ENCODE results near the gene DNAH9.
"Not testable (repeated sequence)": the region's sequence is repeated elsewhere in the genome, so short reads cannot be mapped to it uniquely, and the experiment has no call there.

DNAH9 gene

GRCh38 chr17:11922638-11923037 lies 324.4 kb downstream of the DNAH9 start:
- no peak for DNase-seq

GRCh38 chr17:11924076-11924475 lies 325.8 kb downstream of the DNAH9 start:
- no peak for DNase-seq

GRCh38 chr17:11925262-11926021 lies 327.2 kb downstream of the DNAH9 start:
- DNase-seq = no peak

DNA sequence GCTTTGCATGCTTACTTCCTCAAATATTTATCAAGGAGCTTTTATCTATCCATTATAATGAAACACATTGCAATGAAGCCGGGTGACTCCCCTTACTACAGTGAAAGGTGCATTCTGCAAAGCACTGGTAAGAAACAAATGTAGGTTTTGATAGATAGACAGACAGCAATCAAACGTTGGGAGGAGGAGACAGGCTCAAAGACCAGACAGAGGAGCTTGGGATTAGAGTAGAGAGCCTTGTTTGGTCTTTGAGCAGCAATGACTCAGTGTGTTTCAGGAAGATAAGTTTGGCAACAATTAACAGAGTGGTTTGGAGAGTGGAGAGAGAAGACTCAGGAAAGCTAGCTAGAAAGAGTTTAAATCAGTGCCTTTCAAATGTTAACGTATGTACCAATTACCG lies 330.2 kb downstream of the DNAH9 start:
- no peak for DNase-seq

DNA sequence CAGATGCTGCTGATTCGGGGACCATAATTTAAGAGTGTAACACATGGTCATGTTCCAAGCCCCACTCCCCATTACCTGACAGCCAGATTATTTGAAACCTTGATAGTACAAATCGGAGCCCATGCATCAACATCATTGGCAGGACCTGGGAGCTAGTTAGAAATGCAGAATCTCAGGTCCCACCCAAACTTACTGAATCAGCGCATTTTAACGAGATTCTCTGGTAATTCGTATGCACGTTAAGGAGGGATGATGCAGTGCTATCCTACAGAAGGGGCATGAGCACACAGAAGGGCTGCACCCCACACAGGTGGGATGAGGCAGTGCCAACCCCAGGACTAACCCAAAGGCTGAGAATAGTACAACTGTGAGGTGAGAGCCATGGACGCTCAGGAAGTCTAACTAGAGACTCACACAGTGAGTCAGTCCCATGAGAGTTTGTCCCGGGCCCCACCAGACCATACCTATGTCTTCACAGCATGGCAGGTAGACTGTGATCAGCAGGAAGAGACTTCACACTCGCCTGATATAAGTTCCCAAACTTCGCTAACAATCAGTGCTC lies 334.1 kb downstream of the DNAH9 start:
- no peak for DNase-seq

DNA sequence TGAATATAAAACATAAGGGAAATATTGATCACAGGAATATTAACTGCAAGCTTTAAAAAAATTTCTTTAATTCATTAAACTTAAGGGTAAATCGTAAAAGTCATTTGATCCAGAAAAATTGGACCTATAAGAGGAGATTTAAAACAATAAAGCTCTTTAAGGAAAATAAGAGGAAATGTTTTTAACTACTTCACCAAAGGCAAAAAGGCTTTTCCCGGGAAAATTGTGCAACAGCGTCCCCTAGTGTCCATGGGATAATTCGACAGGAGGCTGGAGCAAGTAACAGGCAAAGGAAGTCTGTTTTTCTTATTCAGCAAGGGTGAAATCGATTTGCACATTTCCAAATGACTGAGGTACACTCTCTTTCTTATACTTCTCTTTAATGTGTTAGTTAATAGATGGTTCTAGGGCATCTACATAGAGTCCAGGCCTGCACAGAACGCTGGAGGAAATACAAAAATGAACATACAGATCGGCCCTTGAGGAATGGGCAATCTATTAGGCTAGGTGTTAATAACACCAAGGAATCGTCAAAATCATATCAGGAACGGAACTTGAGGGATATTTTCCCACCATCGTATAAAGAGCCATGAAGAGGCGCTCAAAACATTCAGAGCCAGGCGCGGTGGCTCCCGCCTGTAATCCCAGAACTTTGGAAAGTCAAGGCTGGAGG lies 337.6 kb downstream of the DNAH9 start:
- no peak for DNase-seq

DNA sequence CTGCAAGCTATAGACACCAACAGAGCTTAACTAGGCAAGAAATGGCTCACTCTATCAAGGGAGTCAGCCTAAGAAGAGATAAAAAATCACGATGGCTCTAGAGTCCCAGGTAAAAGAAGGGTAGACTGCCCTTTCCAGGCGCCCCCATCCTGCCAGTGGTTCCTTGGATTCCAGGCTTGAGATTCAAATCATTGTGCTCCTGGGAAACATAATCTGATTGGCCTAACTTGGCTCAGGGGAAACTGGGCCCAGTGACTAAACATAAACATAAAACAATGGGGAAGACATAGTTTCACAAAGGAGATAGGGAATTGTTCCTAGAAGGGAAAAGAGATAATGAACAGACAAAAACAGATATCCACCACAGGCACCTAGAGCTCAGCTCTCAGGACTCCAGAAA lies 342.6 kb downstream of the DNAH9 start:
- no peak for DNase-seq

GRCh38 chr17:11943086-11943485 lies 344.8 kb downstream of the DNAH9 start:
- DNase-seq = not testable (repeated sequence)

DNA sequence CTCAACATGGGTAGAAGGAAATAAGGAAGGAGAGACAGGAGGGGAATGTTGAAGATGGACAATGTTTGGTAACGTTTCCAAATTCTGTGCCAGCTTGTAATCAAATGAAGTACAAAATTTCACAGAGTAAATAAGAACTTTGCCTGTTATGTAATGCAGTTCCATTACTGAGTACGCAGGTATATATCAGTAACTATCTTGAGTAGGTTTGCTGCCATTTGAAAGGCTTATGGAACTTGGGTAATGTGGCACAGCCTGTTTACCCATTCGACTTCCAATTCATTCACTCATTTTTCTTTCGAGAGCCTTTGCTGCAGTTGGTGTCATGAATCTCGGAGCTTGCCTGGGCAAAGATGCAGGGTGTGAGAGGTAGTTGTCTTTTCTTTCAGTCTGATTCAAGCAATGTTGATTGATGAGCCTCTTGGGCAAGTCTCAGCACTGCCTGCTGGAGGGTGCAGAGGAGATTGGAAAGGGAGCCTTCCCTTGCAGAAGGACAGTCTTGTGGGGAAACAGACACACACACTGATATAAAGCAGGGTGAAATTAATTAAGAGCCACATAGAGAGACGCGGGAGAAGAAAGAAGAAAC lies 345.6 kb downstream of the DNAH9 start:
- DNase-seq = no peak

DNA sequence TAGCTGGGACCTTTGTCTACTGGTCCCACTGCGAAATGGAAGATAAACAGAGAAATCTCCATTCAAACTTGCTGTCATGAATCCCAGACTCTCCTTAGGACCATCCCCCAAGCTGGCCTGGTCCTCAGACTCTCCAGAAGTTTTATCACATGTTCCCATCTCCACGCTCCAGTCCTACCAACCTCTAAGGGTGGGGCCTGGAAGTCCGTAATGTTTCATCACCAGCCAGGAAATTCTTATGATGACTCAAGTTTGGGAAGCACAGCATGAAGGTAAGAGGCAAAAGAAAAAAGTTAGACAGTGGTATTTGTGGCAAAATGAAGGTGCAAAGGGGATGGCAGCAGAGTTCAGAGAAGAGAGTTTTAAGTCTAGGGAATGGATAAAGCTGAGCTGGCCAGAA lies 346.3 kb downstream of the DNAH9 start:
- DNase-seq = no peak

- DNase-seq = no peak
These were observed 350.5 kb downstream of the DNAH9 start for GRCh38 chr17:11948789-11949188.

GRCh38 chr17:11949571-11949970 lies 351.3 kb downstream of the DNAH9 start:
- not testable (repeated sequence) for DNase-seq

GRCh38 chr17:11950771-11951519 lies 352.7 kb downstream of the DNAH9 start:
- no peak for DNase-seq

GRCh38 chr17:11952610-11953009 lies 354.3 kb downstream of the DNAH9 start:
- DNase-seq = no peak

- no peak for DNase-seq
These were observed 355.7 kb downstream of the DNAH9 start for GRCh38 chr17:11953924-11954323.

- no peak for DNase-seq
These were observed 356.7 kb downstream of the DNAH9 start for GRCh38 chr17:11954936-11955335.

GRCh38 chr17:11969565-11969964 lies 371.3 kb downstream of the DNAH9 start:
- DNase-seq = no peak

- DNase-seq = not testable (repeated sequence)
These were observed 374.5 kb downstream of the DNAH9 start for GRCh38 chr17:11972741-11973140.

DNA sequence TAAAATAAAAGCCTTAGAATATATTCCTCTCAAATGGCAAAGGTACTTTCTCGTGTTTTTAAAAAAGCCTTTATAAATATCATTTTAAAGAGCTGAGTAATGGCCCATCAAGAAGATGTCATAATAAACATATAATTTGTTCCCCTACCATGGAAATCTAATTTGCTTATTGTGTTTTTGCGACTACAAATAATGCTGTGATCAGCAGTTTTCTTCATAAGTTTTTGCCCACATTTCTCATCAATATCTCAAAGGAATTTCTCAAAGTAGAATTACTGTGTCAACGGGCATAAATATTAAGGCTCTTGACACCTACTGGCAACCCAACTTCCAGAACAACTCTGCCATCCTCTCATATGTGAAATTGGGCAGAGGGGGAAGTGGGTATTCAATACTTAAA lies 381.5 kb downstream of the DNAH9 start:
- no peak for DNase-seq

- no peak for DNase-seq
These were observed 382.5 kb downstream of the DNAH9 start for GRCh38 chr17:11980813-11981212.

- no peak for DNase-seq
These were observed 383.6 kb downstream of the DNAH9 start for GRCh38 chr17:11981862-11982261.

- DNase-seq = no peak
These were observed 388.1 kb downstream of the DNAH9 start for GRCh38 chr17:11986179-11986941.

Data from NCI-H2107 (cell line).